ENCODE measurements around the gene CEBPZ. TPM values are rescaled to one million over a fixed set of nuclear protein-coding genes. Genes with fewer than 3 reads are reported as not detected.

Gene CEBPZ
- total and polyA plus RNA-seq, 10 of the 15 experiments (the other 5 are each of a cell fraction or from before 2014, with no cell fraction given) = 29.4 to 89.2 (median 49.5) TPM

DNA sequence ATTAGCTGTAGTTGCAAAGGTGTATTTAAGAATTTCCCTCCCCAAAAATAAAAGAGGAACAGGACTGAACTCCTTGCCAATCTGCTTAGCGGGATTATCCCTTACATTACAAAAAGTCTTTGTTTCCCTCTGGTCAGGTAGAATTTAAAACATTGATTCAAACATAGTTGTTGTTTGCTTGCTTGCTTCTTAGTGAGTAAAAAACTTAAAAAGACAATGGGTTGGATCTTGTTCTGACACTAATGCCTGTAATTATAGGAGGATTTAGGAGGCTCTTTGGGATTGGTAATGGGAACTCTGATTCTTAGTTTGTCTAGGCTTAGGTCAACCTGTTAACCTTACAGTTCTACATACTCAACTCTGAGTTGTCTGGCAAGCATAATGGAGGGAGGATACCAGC, 38.8 kb downstream of the CEBPZ start (continued):
- TF ChIP-seq ZZZ3 (IDR thresholded peaks at IDR 0.05; ENCODE audit: control insufficient read depth, insufficient read length, low read depth) (no peak), SMC3 (IDR thresholded peaks at IDR 0.05; ENCODE audit: borderline replicate concordance, low read length) (no peak), CREB1 (IDR thresholded peaks at IDR 0.05; ENCODE audit: low read depth) (no peak)

DNA sequence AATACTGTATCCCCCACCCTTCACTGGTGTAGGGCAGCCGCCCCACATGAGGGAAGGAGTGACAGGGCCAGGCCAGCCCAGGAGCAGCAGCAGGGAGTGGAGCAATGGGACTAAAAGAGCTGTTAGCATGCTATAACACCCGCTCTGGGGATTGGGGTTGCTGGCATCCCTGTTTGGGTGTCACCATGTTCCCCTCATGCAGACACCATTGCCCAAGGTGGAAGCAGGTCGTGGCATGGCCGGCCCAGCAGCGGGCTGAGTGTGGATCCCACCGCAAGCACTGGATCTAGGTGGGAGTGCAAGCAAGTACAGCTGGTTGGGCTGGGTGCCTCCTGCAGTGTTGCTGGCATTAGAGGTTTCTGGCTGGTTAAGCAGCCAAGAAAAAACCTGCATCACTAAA, 39.6 kb downstream of the CEBPZ start:
- Histone ChIP-seq H3K4me3 (no peak overlapping the region), H3K4me2 (ENCODE audit: control insufficient read depth, insufficient read depth) (no peak overlapping the region), H4K20me1 (ENCODE audit: control insufficient read depth, insufficient read depth) (no peaks in the 10 kb centered on the region), H3K4me1 (ENCODE audit: control insufficient read depth, insufficient read depth, low read length) (no peaks in the 10 kb centered on the region; the same call in 1 of the 2 replicates), H2AFZ (ENCODE audit: control insufficient read depth, low read depth, low read length) (no peak overlapping the region), H3K27me3 (replicated peaks in 1 of 2; ENCODE audit: control insufficient read depth in 2 of 2, insufficient read depth in 2 of 2, low read length in 1 of 2) (no peaks in the 10 kb centered on the region), H3K36me3 (ENCODE audit: control insufficient read depth in 2 of 2, insufficient read depth in 2 of 2, low read length in 1 of 2) (no peaks in the 10 kb centered on the region), H3K27ac (ENCODE audit: control insufficient read depth, insufficient read depth) (no peak overlapping the region), H3K79me2 (ENCODE audit: control insufficient read depth, insufficient read depth, low read length) (peaks cover 4% of the 10 kb centered on the region), H3K9me3 (replicated peaks; ENCODE audit: control insufficient read depth, insufficient read depth, low read length) (no peaks in the 10 kb centered on the region; the same call in 2 of the 3 replicates), H3K9ac (ENCODE audit: control insufficient read depth, insufficient read depth, low read length) (no peak overlapping the region)
- ChIA-PET RAD21 (ENCODE audit: unreplicated experiment) (no interaction called here), SMC1A (ENCODE audit: uncharacterized antibody, unreplicated experiment) (no interaction called here), POLR2A (no interaction called here), CTCF (interaction anchor here (1.0 kb wide), 1 partner anchor 205 kb away, joined by 3 read pairs; no protein-coding TSS in a partner anchor)
- ATAC-seq (no peak), DNase-seq (ENCODE audit: low read depth, low spot score) (no peak), FAIRE-seq (no peak)
- no TSS peak for BruUV-seq (replicated peaks)
- intact Hi-C loops (cut with micrococcal nuclease; ENCODE audit: unreplicated experiment) = no loop called here
- TF ChIP-seq MYB (IDR thresholded peaks at IDR 0.05; ENCODE audit: borderline replicate concordance, low read depth, low read length) = no peak
- TF ChIP-seq ZZZ3 (IDR thresholded peaks at IDR 0.05; ENCODE audit: control insufficient read depth, insufficient read length, low read depth) = no peak
- TF ChIP-seq HDAC6 (IDR thresholded peaks at IDR 0.05; ENCODE audit: unreplicated experiment) = no peak
- TF ChIP-seq SREBF1 (IDR thresholded peaks at IDR 0.05; ENCODE audit: low read length) = no peak
- TF ChIP-seq POLR2A (IDR thresholded peaks at IDR 0.05; ENCODE audit: low read depth, low read length) = no peak
- 52% methylated on average over 6 of the region's 6 CpGs for WGBS (ENCODE audit: insufficient coverage, insufficient replicate concordance, low lambda C conversion rate, missing lambda C conversion rate)
- in situ Hi-C loops (cut with MboI) = no loop called here

DNA sequence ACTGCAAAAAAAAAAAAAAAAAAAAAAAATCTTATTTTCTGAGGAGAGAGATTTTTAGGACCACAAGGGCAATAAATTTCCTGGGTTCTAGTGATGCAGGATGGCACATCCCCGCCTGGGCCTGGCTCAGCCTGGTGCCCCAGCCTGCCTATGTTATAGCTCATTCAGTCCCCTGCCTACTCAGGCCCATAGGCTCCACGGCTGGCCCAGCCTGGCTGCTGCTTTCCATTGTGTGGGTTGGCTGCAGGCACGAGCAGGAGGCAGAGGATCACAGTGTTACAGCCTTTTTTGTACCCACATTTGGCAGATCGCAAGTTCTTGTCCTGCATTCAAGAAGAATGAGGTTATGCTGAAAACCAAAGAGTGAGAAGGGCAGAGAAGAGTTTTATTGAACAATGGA, 40.1 kb downstream of the CEBPZ start:
- Histone ChIP-seq H3K79me2 (ENCODE audit: control insufficient read depth, insufficient read depth, low read length) (no peaks in the 10 kb centered on the region), H4K20me1 (ENCODE audit: control insufficient read depth, insufficient read depth) (no peaks in the 10 kb centered on the region), H3K27me3 (replicated peaks in 1 of 2; ENCODE audit: control insufficient read depth in 2 of 2, insufficient read depth in 2 of 2, low read length in 1 of 2) (no peaks in the 10 kb centered on the region), H3K4me2 (ENCODE audit: control insufficient read depth, insufficient read depth) (no peak overlapping the region), H2AFZ (ENCODE audit: control insufficient read depth, low read depth, low read length) (no peak overlapping the region), H3K9ac (ENCODE audit: control insufficient read depth, insufficient read depth, low read length) (no peak overlapping the region), H3K27ac (ENCODE audit: control insufficient read depth, insufficient read depth) (no peak overlapping the region), H3K9me3 (replicated peaks; ENCODE audit: control insufficient read depth, insufficient read depth, low read length) (no peaks in the 10 kb centered on the region; the same call in 2 of the 3 replicates), H3K4me3 (no peak overlapping the region), H3K36me3 (ENCODE audit: control insufficient read depth in 2 of 2, insufficient read depth in 2 of 2, low read length in 1 of 2) (no peaks in the 10 kb centered on the region), H3K4me1 (ENCODE audit: control insufficient read depth, insufficient read depth, low read length) (no peaks in the 10 kb centered on the region; the same call in 1 of the 2 replicates)
- ATAC-seq (no peak), DNase-seq (ENCODE audit: low read depth, low spot score) (no peak), FAIRE-seq (no peak)
- ChIA-PET POLR2A (no interaction called here), CTCF (interaction anchor here (0.8 to 1.0 kb wide), 2 partner anchors 11 to 205 kb away, joined by 3 read pairs; no protein-coding TSS in a partner anchor), RAD21 (ENCODE audit: unreplicated experiment) (no interaction called here), SMC1A (ENCODE audit: uncharacterized antibody, unreplicated experiment) (no interaction called here)
- WGBS (ENCODE audit: insufficient coverage, insufficient replicate concordance, low lambda C conversion rate, missing lambda C conversion rate) = 24% methylated on average over 4 of the region's 4 CpGs
- in situ Hi-C loops (cut with MboI) (no loop called here), intact Hi-C loops (cut with micrococcal nuclease; ENCODE audit: unreplicated experiment) (no loop called here)
- TF ChIP-seq ZNF24 (IDR thresholded peaks at IDR 0.05) = no peak
- no peak for TF ChIP-seq FOXK2 (IDR thresholded peaks at IDR 0.05)
- TF ChIP-seq NFYA (IDR thresholded peaks at IDR 0.05; ENCODE audit: borderline replicate concordance, low read depth, low read length) = no peak
- no peak for TF ChIP-seq HCFC1 (IDR thresholded peaks at IDR 0.05; ENCODE audit: low read length)
- TF ChIP-seq, protein P1, sequence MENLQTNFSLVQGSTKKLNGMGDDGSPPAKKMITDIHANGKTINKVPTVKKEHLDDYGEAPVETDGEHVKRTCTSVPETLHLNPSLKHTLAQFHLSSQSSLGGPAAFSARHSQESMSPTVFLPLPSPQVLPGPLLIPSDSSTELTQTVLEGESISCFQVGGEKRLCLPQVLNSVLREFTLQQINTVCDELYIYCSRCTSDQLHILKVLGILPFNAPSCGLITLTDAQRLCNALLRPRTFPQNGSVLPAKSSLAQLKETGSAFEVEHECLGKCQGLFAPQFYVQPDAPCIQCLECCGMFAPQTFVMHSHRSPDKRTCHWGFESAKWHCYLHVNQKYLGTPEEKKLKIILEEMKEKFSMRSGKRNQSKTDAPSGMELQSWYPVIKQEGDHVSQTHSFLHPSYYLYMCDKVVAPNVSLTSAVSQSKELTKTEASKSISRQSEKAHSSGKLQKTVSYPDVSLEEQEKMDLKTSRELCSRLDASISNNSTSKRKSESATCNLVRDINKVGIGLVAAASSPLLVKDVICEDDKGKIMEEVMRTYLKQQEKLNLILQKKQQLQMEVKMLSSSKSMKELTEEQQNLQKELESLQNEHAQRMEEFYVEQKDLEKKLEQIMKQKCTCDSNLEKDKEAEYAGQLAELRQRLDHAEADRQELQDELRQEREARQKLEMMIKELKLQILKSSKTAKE (IDR thresholded peaks at IDR 0.05; ENCODE audit: low read depth, poor library complexity, severe bottlenecking) = no peak
- no peak for TF ChIP-seq YBX1 (IDR thresholded peaks at IDR 0.05)
- no peak for TF ChIP-seq NR2C2 (IDR thresholded peaks at IDR 0.05; ENCODE audit: borderline replicate concordance, control insufficient read depth, insufficient read length, low read depth)
- no peak for TF ChIP-seq EED (IDR thresholded peaks at IDR 0.05; ENCODE audit: low read depth)
- BruUV-seq (replicated peaks) = no TSS peak
